Measurements from ENCODE around the gene PCDHB11. TPM values are rescaled to one million over a fixed set of nuclear protein-coding genes. Genes with fewer than 3 reads are reported as not detected.
A peak's percentile ranks its signal among the peaks of the same experiment; 100 is the strongest.
"Not testable (repeated sequence)": the region's sequence is repeated elsewhere in the genome, so short reads cannot be mapped to it uniquely, and the experiment has no call there.

The PCDHB11 gene
- total RNA-seq, 1 donor = 0.27 TPM

GRCh38 chr5:141184117-141184855, 15.1 kb upstream of the PCDHB11 start:
- DNase-seq (ENCODE audit: low read depth in 2 of 3, low spot score in 2 of 3) = not testable (repeated sequence)

GRCh38 chr5:141186897-141187512, 12.4 kb upstream of the PCDHB11 start, which contains the start of gene PCDHB9:
Gene PCDHB9 (plus strand): TSS chr5:141187161. CDS start chr5:141187319, 158 bp downstream.
- DNase-seq (ENCODE audit: low read depth in 2 of 3, low spot score in 2 of 3) = peak in 1 of 3 donors; percentile 12

- DNase-seq (ENCODE audit: low read depth in 2 of 3, low spot score in 2 of 3) = not testable (repeated sequence)
Measured at GRCh38 chr5:141188682-141189081, 10.7 kb upstream of the PCDHB11 start.

GRCh38 chr5:141189131-141189530, 10.3 kb upstream of the PCDHB11 start:
- DNase-seq (ENCODE audit: low read depth in 2 of 3, low spot score in 2 of 3) = not testable (repeated sequence)

GRCh38 chr5:141192110-141192725, 7.2 kb upstream of the PCDHB11 start, which contains the start of gene PCDHB10:
Gene PCDHB10 (plus strand): TSS chr5:141192353. CDS start chr5:141192553, 200 bp downstream.
- DNase-seq (ENCODE audit: low read depth in 2 of 3, low spot score in 2 of 3) = peak in 1 of 3 donors; percentile 24

- not testable (repeated sequence) for DNase-seq (ENCODE audit: low read depth in 2 of 3, low spot score in 2 of 3)
Measured at GRCh38 chr5:141194332-141194731, 5.1 kb upstream of the PCDHB11 start.

- DNase-seq (ENCODE audit: low read depth in 2 of 3, low spot score in 2 of 3) = no peak
Measured at GRCh38 chr5:141196363-141196762, 3.1 kb upstream of the PCDHB11 start.

GRCh38 chr5:141201126-141201525, 1.7 kb downstream of the PCDHB11 start:
- not testable (repeated sequence) for DNase-seq (ENCODE audit: low read depth in 2 of 3, low spot score in 2 of 3)

- not testable (repeated sequence) for DNase-seq (ENCODE audit: low read depth in 2 of 3, low spot score in 2 of 3)
Measured at GRCh38 chr5:141201646-141202045, 2.2 kb downstream of the PCDHB11 start.

GRCh38 chr5:141208478-141208877, 9.1 kb downstream of the PCDHB11 start, which contains the start of gene PCDHB12:
Gene PCDHB12 (plus strand): TSS chr5:141208719. CDS start chr5:141208908, 189 bp downstream.
- DNase-seq (ENCODE audit: low read depth in 2 of 3, low spot score in 2 of 3) = no peak

- not testable (repeated sequence) for DNase-seq (ENCODE audit: low read depth in 2 of 3, low spot score in 2 of 3)
Measured at GRCh38 chr5:141210281-141210680, 10.9 kb downstream of the PCDHB11 start.

- not testable (repeated sequence) for DNase-seq (ENCODE audit: low read depth in 2 of 3, low spot score in 2 of 3)
Measured at GRCh38 chr5:141210849-141211248, 11.4 kb downstream of the PCDHB11 start.

GRCh38 chr5:141213656-141214339, 14.4 kb downstream of the PCDHB11 start, which contains the start of gene PCDHB13:
Gene PCDHB13 (plus strand): TSS chr5:141213919. CDS start chr5:141214124, 205 bp downstream.
- peak in 1 of 3 donors; percentile 17 for DNase-seq (ENCODE audit: low read depth in 2 of 3, low spot score in 2 of 3)

- not testable (repeated sequence) for DNase-seq (ENCODE audit: low read depth in 2 of 3, low spot score in 2 of 3)
Measured at GRCh38 chr5:141214583-141214982, 15.2 kb downstream of the PCDHB11 start.

GRCh38 chr5:141215504-141215903, 16.1 kb downstream of the PCDHB11 start:
- not testable (repeated sequence) for DNase-seq (ENCODE audit: low read depth in 2 of 3, low spot score in 2 of 3)

- DNase-seq (ENCODE audit: low read depth in 2 of 3, low spot score in 2 of 3) = not testable (repeated sequence)
Measured at GRCh38 chr5:141216035-141216434, 16.6 kb downstream of the PCDHB11 start.

- DNase-seq (ENCODE audit: low read depth in 2 of 3, low spot score in 2 of 3) = peak in 1 of 3 donors; percentile 45
Measured at GRCh38 chr5:141223112-141223783, 23.8 kb downstream of the PCDHB11 start, which contains the start of gene PCDHB14. Gene PCDHB14 (plus strand): TSS chr5:141223343. CDS start chr5:141223506, 163 bp downstream.

GRCh38 chr5:141224844-141225243, 25.4 kb downstream of the PCDHB11 start:
- not testable (repeated sequence) for DNase-seq (ENCODE audit: low read depth in 2 of 3, low spot score in 2 of 3)

- not testable (repeated sequence) for DNase-seq (ENCODE audit: low read depth in 2 of 3, low spot score in 2 of 3)
Measured at GRCh38 chr5:141225421-141225820, 26.0 kb downstream of the PCDHB11 start.

All from hematopoietic multipotent progenitor cell (in vitro differentiated cells).